Activated B cell treated with CpG ODN at 0.5 μM for 24 hours (primary cell): ENCODE measurements around the gene CKAP4. TPM values are rescaled to one million over a fixed set of nuclear protein-coding genes. Genes with fewer than 3 reads are reported as not detected.
A peak's percentile ranks its signal among the peaks of the same experiment; 100 is the strongest.

Source experiments
- ATAC-seq: fragments of 200-7000 bp; cut with Tn5 transposase; one replicate; pipeline ENCODE4 v1.10.0; 2021; ENCODE audit warnings: low read depth, mild to moderate bottlenecking, moderate library complexity
- CTCF ChIA-PET: fragments of 350-600 bp; sonication (Branson Sonifier 250); formaldehyde crosslinking; loops from one replicate; lab custom pipeline; 2021; ENCODE audit warnings: antibody characterized with exemption; lab: Charles Lee
- POLR2A ChIA-PET: fragments of 350-600 bp; sonication (Branson Sonifier 250); formaldehyde crosslinking; loops from one replicate; lab custom pipeline; 2021; ENCODE audit warnings: antibody characterized with exemption; lab: Charles Lee
- DNase-seq: peaks from one replicate; pipeline ENCODE4 v3.0.0; 2022
- H3K27ac Mint-ChIP-seq: one replicate; pipeline ENCODE4 v1.8.0; 2020; ENCODE audit warnings: mixed read lengths
- H3K27me3 Mint-ChIP-seq: one replicate; pipeline ENCODE4 v1.8.0; 2021; ENCODE audit warnings: mixed read lengths
- H3K36me3 Mint-ChIP-seq: one replicate; pipeline ENCODE4 v1.8.0; 2021; ENCODE audit warnings: low read depth, mixed read lengths
- H3K4me1 Mint-ChIP-seq: one replicate; pipeline ENCODE4 v1.8.0; 2021; ENCODE audit warnings: mixed read lengths
- H3K4me3 Mint-ChIP-seq: one replicate; pipeline ENCODE4 v1.8.0; 2020; ENCODE audit warnings: mild to moderate bottlenecking, mixed read lengths
- H3K9me3 Mint-ChIP-seq: one replicate; pipeline ENCODE4 v1.8.0; 2020; ENCODE audit warnings: mixed read lengths
- CTCF ChIP-seq: fragments of 200-600 bp; IDR thresholded peaks from one replicate; pipeline ENCODE4 v1.8.0; 2022; ENCODE audit warnings: antibody characterized with exemption, mild to moderate bottlenecking
- intact Hi-C: fragments of 100-400 bp; cut with micrococcal nuclease; formaldehyde crosslinking; loops from one replicate; pipeline ENCODE4 v1.15.1; 2024
- total RNA-seq: library from RNA; stranded (reverse); gene quantifications from 2 replicates; pipeline ENCODE4 v1.2.3, GENCODE V29; 2022

Gene CKAP4
- total RNA-seq, result 15.9 and 17.1 TPM in 2 replicates

GRCh38 chr12:106247674-106248311, at the start of gene CKAP4:
TSS of gene CKAP4 (minus strand) at chr12:106248020. CDS start at chr12:106247851, 169 bp downstream.
- ChIA-PET POLR2A (interaction anchor here (1.3 to 5.1 kb wide), 6 partner anchors 20 to 110 kb away, joined by 3 to 84 read pairs (median 9); partner anchors contain the start of genes POLR3B and TCP11L2), CTCF (interaction anchor here (1.6 to 1.8 kb wide), 2 partner anchors 35 to 54 kb away, joined by 6 to 12 read pairs; no protein-coding TSS in a partner anchor)
- no peak for TF ChIP-seq CTCF
- no peaks in the 10 kb centered on the region for H3K9me3 Mint-ChIP-seq
- H3K27me3 Mint-ChIP-seq, result no peaks in the 10 kb centered on the region
- intact Hi-C loops, result loop anchor here (1.0 to 10.0 kb wide), 8 partner anchors 17 to 1437 kb away; partner anchors contain the start of genes CRY1, POLR3B, PWP1 and TCP11L2
- peak within 1 kb of the TSS; percentile 82 for H3K4me3 Mint-ChIP-seq
- peak; percentile 73 for DNase-seq
- peak within 1 kb of the TSS; percentile 80 for H3K27ac Mint-ChIP-seq
- H3K36me3 Mint-ChIP-seq, result peaks cover 8% of the 10 kb centered on the region
- H3K4me1 Mint-ChIP-seq, result peaks cover 54% of the 10 kb centered on the region
- peak; percentile 71 for ATAC-seq

GRCh38 chr12:106297075-106297474, 49.3 kb upstream of the CKAP4 start:
- no peak for ATAC-seq
- no peak for DNase-seq
- Mint-ChIP-seq H3K4me3 (no peak overlapping the region), H3K36me3 (peaks cover 2% of the 10 kb centered on the region), H3K27me3 (no peaks in the 10 kb centered on the region), H3K27ac (no peak overlapping the region), H3K9me3 (no peaks in the 10 kb centered on the region), H3K4me1 (peaks cover 39% of the 10 kb centered on the region)
- POLR2A ChIA-PET, result no interaction called here
- CTCF ChIA-PET, result interaction anchor here (1.6 to 2.2 kb wide), 2 partner anchors 15 to 73 kb away, joined by 5 to 10 read pairs; no protein-coding TSS in a partner anchor
- no peak for TF ChIP-seq CTCF
- intact Hi-C loops, result no loop called here

GRCh38 chr12:106296179-106296877, 48.5 kb upstream of the CKAP4 start:
- POLR2A ChIA-PET, result no interaction called here

GRCh38 chr12:106292339-106292738, 44.5 kb upstream of the CKAP4 start:
- POLR2A ChIA-PET, result no interaction called here
- no peak overlapping the region for H3K4me3 Mint-ChIP-seq
- TF ChIP-seq CTCF, result no peak
- intact Hi-C loops, result no loop called here
- no peaks in the 10 kb centered on the region for H3K27me3 Mint-ChIP-seq
- H3K9me3 Mint-ChIP-seq, result no peaks in the 10 kb centered on the region
- no peak for ATAC-seq
- H3K4me1 Mint-ChIP-seq, result peaks cover 23% of the 10 kb centered on the region
- H3K36me3 Mint-ChIP-seq, result no peaks in the 10 kb centered on the region
- CTCF ChIA-PET, result interaction anchor here (3.9 kb wide), 1 partner anchor 10 kb away, joined by 13 read pairs; no protein-coding TSS in a partner anchor
- H3K27ac Mint-ChIP-seq, result no peak overlapping the region
- DNase-seq, result no peak

More at GRCh38 chr12:106296179-106296877, 48.5 kb upstream of the CKAP4 start:
- Mint-ChIP-seq H3K4me1 (peaks cover 33% of the 10 kb centered on the region), H3K9me3 (no peaks in the 10 kb centered on the region), H3K27ac (no peak overlapping the region), H3K27me3 (no peaks in the 10 kb centered on the region), H3K36me3 (no peaks in the 10 kb centered on the region), H3K4me3 (no peak overlapping the region)
- ATAC-seq (no peak), DNase-seq (no peak)
- TF ChIP-seq CTCF, result no peak
- CTCF ChIA-PET, result interaction anchor here (1.0 to 2.2 kb wide), 4 partner anchors 11 to 72 kb away, joined by 3 to 10 read pairs (median 5); no protein-coding TSS in a partner anchor
- intact Hi-C loops, result no loop called here

GRCh38 chr12:106291342-106291741, 43.5 kb upstream of the CKAP4 start:
- intact Hi-C loops, result loop anchor here (1.0 kb wide), 1 partner anchor 9 kb away; no protein-coding TSS in a partner anchor
- ChIA-PET POLR2A (interaction anchor here (1.4 kb wide), 1 partner anchor 10 kb away, joined by 4 read pairs; no protein-coding TSS in a partner anchor), CTCF (interaction anchor here (3.9 kb wide), 1 partner anchor 9 kb away, joined by 13 read pairs; no protein-coding TSS in a partner anchor)
- Mint-ChIP-seq H3K9me3 (no peaks in the 10 kb centered on the region), H3K27me3 (no peaks in the 10 kb centered on the region), H3K4me3 (no peak overlapping the region), H3K27ac (no peak overlapping the region), H3K4me1 (peaks cover 24% of the 10 kb centered on the region), H3K36me3 (no peaks in the 10 kb centered on the region)
- no peak for ATAC-seq
- no peak for TF ChIP-seq CTCF
- DNase-seq, result no peak
